Liver (tissue), 9 donors: ENCODE data around the gene BCAS4. TPM values are rescaled to one million over a fixed set of nuclear protein-coding genes. Genes with fewer than 3 reads are reported as not detected.

Experiments used
- DNase-seq: peaks from one replicate; pipeline ENCODE4 v3.0.0-alpha.2; 2017; ENCODE audit warnings: low spot score
- H3K27ac ChIP-seq, 2 donors: one replicate each; pipeline ENCODE4 v1.7.0; 2013; ENCODE audit warnings: inconsistent platforms in 2 of 2, low read length in 2 of 2, control low read depth in 1 of 2, low read depth in 1 of 2, mild to moderate bottlenecking in 1 of 2
- H3K27me3 ChIP-seq, 4 donors: one replicate each; pipeline versions ENCODE4 v1.6.1 to v1.7.0; 2013; ENCODE audit warnings: low read length in 3 of 4, inconsistent platforms in 1 of 4, mild to moderate bottlenecking in 1 of 4, moderate library complexity in 1 of 4; ENCODE audit not compliant: control insufficient read depth in 4 of 4, insufficient read depth in 4 of 4
- H3K36me3 ChIP-seq, 4 donors: one replicate each; pipeline versions ENCODE4 v1.6.1 to v1.7.0; 2013; ENCODE audit warnings: low read length in 3 of 4, mild to moderate bottlenecking in 3 of 4, low read depth in 1 of 4, moderate library complexity in 1 of 4; ENCODE audit not compliant: control insufficient read depth in 4 of 4, insufficient read depth in 3 of 4
- H3K4me1 ChIP-seq, 4 donors: one replicate each; pipeline versions ENCODE4 v1.6.1 to v1.7.0; 2013; ENCODE audit warnings: low read length in 3 of 4, mild to moderate bottlenecking in 3 of 4, moderate library complexity in 1 of 4; ENCODE audit not compliant: control insufficient read depth in 4 of 4, insufficient read depth in 4 of 4
- H3K4me3 ChIP-seq, 3 donors: one replicate each; pipeline versions ENCODE4 v1.6.1 to v1.7.0; 2013; ENCODE audit warnings: low read length in 3 of 3, control low read depth in 1 of 3, low read depth in 1 of 3, mild to moderate bottlenecking in 1 of 3
- H3K9ac ChIP-seq, 2 donors: one replicate each; pipeline ENCODE4 v1.7.0; 2013; ENCODE audit warnings: low read length in 2 of 2, mild to moderate bottlenecking in 2 of 2, moderate library complexity in 2 of 2, control low read depth in 1 of 2, low read depth in 1 of 2
- H3K9me3 ChIP-seq, 4 donors: one replicate each; pipeline versions ENCODE4 v1.6.1 to v1.7.0; 2013; ENCODE audit warnings: low read length in 3 of 4; ENCODE audit not compliant: control insufficient read depth in 4 of 4
- EGR1 ChIP-seq, 2 donors: IDR thresholded peaks; 2 replicates each; pipeline ENCODE4 v1.6.1; 2016 to 2018; ENCODE audit warnings: antibody characterized with exemption in 2 of 2, low read depth in 2 of 2
- FOXA1 ChIP-seq: IDR thresholded peaks from 2 replicates; pipeline ENCODE4 v1.6.1; 2016; ENCODE audit warnings: antibody characterized with exemption
- FOXA2 ChIP-seq: IDR thresholded peaks from 2 replicates; pipeline ENCODE4 v1.6.1; 2016; ENCODE audit warnings: antibody characterized with exemption
- GABPA ChIP-seq, 2 donors: IDR thresholded peaks in 1 of 2; conservative IDR thresholded peaks in 1 of 2; 2 replicates each; pipeline ENCODE4 v1.6.1; 2016; ENCODE audit warnings: antibody characterized with exemption in 2 of 2, mild to moderate bottlenecking in 1 of 2, moderate library complexity in 1 of 2
- HNF4A ChIP-seq, 2 donors: conservative IDR thresholded peaks; 2 replicates each; pipeline ENCODE4 v1.6.1; 2016; ENCODE audit warnings: antibody characterized with exemption in 2 of 2, mild to moderate bottlenecking in 2 of 2
- HNF4G ChIP-seq: IDR thresholded peaks from 2 replicates; pipeline ENCODE4 v1.6.1; 2016; ENCODE audit warnings: antibody characterized with exemption
- JUND ChIP-seq, 2 donors: IDR thresholded peaks; 2 replicates each; pipeline ENCODE4 v1.6.1; 2016; ENCODE audit warnings: antibody characterized with exemption in 2 of 2
- NR2F2 ChIP-seq: IDR thresholded peaks from 2 replicates; pipeline ENCODE4 v1.6.1; 2016; ENCODE audit warnings: antibody characterized with exemption
- RAD21 ChIP-seq, 2 donors: IDR thresholded peaks; 2 replicates each; pipeline ENCODE4 v1.6.1; 2016; ENCODE audit warnings: antibody characterized with exemption in 2 of 2, mild to moderate bottlenecking in 2 of 2
- RXRA ChIP-seq, 2 donors: IDR thresholded peaks; 2 replicates each; pipeline ENCODE4 v1.6.1; 2017 to 2018; ENCODE audit warnings: antibody characterized with exemption in 2 of 2, mild to moderate bottlenecking in 1 of 2
- SP1 ChIP-seq: IDR thresholded peaks from 2 replicates; pipeline ENCODE4 v1.6.1; 2018; ENCODE audit warnings: antibody characterized with exemption, mild to moderate bottlenecking
- YY1 ChIP-seq: IDR thresholded peaks from 2 replicates; pipeline ENCODE4 v1.6.1; 2016; ENCODE audit warnings: antibody characterized with exemption, mild to moderate bottlenecking
- WGBS: extraction: QIAGEN DNeasy Blood & Tissue Kit; methylation state at CpG from one replicate; pipeline ENCODE4 v1.1.7; 2013; 5-methylcytosine and 5-hydroxymethylcytosine counted together
- polyA plus RNA-seq, 2 donors: library from polyadenylated mRNA; stranded (reverse) in 1 of 2; unstranded in 1 of 2; fragments of 200-250 nt in 1 of 2; fragments of >200 nt in 1 of 2; fragmentation: Nextera tagmentation in 1 of 2; extraction: Ambion mirVana in 1 of 2; gene quantifications; one replicate each; pipeline versions ENCODE4 v1.2.1 to v1.2.3, GENCODE V29; 2013 to 2015
- total RNA-seq, 2 donors: library from RNA; depleted of rRNA; stranded (reverse); fragments of >200 nt; gene quantifications; one replicate each; pipeline ENCODE4 v1.2.3, GENCODE V29; 2014
- TF ChIP-seq, protein P1 (sequence below): IDR thresholded peaks from 2 replicates; pipeline ENCODE4 v1.6.1; 2016; ENCODE audit warnings: antibody characterized with exemption
- TF ChIP-seq, protein P2 (sequence below): fragments of 150-350 bp; IDR thresholded peaks from 2 replicates; pipeline ENCODE4 v1.5.1; 2017; ENCODE audit warnings: improper control_type of control experiment, low read depth, low read length; ENCODE audit not compliant: missing input control
- TF ChIP-seq, protein P3 (sequence below): IDR thresholded peaks from 2 replicates; pipeline ENCODE4 v1.6.1; 2016; ENCODE audit warnings: antibody characterized with exemption
- TF ChIP-seq, protein P4 (sequence below): IDR thresholded peaks from 2 replicates; pipeline ENCODE4 v1.6.1; 2016; ENCODE audit warnings: antibody characterized with exemption
- TF ChIP-seq, protein P5 (sequence below): IDR thresholded peaks from 2 replicates; pipeline ENCODE4 v1.6.1; 2016; ENCODE audit warnings: antibody characterized with exemption, mild to moderate bottlenecking
- donor health status: healthy.
- donor health status: healthy.
- donor health status: healthy.
- donor health status: healthy.
- donor health status: healthy.

The BCAS4 gene
- total and polyA plus RNA-seq, 4 donors = 0.25 to 0.50 (median 0.47) TPM

DNA sequence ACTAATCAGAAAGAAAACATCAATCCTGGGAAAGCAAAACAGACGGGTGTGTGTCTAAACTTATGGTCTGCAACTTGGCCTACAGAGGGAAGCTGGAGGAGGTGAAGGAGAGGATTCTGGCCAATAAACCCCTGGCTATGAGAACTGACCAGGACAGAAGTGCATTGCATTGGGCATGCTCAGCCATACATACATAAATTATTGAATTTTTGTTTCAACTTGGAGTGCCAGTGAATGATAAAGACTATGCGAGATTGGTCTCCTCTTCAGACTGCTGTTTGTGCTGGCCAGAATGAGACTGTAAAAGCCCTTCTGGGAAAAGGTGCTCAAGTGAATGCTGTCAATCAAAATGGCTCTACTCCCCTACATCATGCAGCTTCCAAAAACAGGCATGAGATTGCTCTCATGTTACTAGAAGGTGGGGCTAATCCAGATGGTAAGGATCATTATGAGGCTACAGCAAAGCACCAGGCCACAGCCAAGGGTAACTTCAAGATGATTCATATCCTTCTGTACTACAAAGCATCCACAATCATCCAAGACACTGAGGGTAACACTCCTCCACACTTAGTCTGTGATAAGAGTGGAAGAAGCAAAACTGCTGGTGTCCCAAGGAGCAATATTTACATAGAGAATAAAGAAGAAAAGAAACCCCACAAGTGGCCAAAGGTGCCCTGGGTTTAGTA is 119.0 kb downstream of the BCAS4 start:
- WGBS = 77% methylated on average over 2 of the region's 2 CpGs
- Histone ChIP-seq H3K27ac (no peak overlapping the region), H3K4me3 (no peak overlapping the region), H3K4me1 (peaks cover 3 to 25% (median 19%) of the 10 kb centered on the region in 4 donors), H3K9ac (no peak overlapping the region), H3K36me3 (no peaks in the 10 kb centered on the region), H3K9me3 (no peaks in the 10 kb centered on the region), H3K27me3 (no peaks in the 10 kb centered on the region)
- TF ChIP-seq, protein P1, sequence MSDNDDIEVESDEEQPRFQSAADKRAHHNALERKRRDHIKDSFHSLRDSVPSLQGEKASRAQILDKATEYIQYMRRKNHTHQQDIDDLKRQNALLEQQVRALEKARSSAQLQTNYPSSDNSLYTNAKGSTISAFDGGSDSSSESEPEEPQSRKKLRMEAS = no peak
- TF ChIP-seq, protein P2, sequence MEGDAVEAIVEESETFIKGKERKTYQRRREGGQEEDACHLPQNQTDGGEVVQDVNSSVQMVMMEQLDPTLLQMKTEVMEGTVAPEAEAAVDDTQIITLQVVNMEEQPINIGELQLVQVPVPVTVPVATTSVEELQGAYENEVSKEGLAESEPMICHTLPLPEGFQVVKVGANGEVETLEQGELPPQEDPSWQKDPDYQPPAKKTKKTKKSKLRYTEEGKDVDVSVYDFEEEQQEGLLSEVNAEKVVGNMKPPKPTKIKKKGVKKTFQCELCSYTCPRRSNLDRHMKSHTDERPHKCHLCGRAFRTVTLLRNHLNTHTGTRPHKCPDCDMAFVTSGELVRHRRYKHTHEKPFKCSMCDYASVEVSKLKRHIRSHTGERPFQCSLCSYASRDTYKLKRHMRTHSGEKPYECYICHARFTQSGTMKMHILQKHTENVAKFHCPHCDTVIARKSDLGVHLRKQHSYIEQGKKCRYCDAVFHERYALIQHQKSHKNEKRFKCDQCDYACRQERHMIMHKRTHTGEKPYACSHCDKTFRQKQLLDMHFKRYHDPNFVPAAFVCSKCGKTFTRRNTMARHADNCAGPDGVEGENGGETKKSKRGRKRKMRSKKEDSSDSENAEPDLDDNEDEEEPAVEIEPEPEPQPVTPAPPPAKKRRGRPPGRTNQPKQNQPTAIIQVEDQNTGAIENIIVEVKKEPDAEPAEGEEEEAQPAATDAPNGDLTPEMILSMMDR = no peak
- TF ChIP-seq NR2F2 (no peak), HNF4A (conservative IDR thresholded peaks at IDR 0.05) (no peak), FOXA2 (no peak), EGR1 (IDR thresholded peaks at IDR 0.05; ENCODE audit: low read depth in 2 of 2) (no peak), RAD21 (IDR thresholded peaks at IDR 0.05) (no peak), YY1 (no peak), RXRA (IDR thresholded peaks at IDR 0.05) (no peak), HNF4G (no peak), FOXA1 (no peak), GABPA (IDR thresholded peaks at IDR 0.05 in 1 of 2, conservative IDR thresholded peaks at IDR 0.05 in 1 of 2) (no peak), JUND (IDR thresholded peaks at IDR 0.05) (no peak), SP1 (no peak)
- TF ChIP-seq, protein P3, sequence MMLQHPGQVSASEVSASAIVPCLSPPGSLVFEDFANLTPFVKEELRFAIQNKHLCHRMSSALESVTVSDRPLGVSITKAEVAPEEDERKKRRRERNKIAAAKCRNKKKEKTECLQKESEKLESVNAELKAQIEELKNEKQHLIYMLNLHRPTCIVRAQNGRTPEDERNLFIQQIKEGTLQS = no peak
- TF ChIP-seq, protein P4, sequence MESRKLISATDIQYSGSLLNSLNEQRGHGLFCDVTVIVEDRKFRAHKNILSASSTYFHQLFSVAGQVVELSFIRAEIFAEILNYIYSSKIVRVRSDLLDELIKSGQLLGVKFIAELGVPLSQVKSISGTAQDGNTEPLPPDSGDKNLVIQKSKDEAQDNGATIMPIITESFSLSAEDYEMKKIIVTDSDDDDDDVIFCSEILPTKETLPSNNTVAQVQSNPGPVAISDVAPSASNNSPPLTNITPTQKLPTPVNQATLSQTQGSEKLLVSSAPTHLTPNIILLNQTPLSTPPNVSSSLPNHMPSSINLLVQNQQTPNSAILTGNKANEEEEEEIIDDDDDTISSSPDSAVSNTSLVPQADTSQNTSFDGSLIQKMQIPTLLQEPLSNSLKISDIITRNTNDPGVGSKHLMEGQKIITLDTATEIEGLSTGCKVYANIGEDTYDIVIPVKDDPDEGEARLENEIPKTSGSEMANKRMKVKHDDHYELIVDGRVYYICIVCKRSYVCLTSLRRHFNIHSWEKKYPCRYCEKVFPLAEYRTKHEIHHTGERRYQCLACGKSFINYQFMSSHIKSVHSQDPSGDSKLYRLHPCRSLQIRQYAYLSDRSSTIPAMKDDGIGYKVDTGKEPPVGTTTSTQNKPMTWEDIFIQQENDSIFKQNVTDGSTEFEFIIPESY = no peak
- TF ChIP-seq, protein P5, sequence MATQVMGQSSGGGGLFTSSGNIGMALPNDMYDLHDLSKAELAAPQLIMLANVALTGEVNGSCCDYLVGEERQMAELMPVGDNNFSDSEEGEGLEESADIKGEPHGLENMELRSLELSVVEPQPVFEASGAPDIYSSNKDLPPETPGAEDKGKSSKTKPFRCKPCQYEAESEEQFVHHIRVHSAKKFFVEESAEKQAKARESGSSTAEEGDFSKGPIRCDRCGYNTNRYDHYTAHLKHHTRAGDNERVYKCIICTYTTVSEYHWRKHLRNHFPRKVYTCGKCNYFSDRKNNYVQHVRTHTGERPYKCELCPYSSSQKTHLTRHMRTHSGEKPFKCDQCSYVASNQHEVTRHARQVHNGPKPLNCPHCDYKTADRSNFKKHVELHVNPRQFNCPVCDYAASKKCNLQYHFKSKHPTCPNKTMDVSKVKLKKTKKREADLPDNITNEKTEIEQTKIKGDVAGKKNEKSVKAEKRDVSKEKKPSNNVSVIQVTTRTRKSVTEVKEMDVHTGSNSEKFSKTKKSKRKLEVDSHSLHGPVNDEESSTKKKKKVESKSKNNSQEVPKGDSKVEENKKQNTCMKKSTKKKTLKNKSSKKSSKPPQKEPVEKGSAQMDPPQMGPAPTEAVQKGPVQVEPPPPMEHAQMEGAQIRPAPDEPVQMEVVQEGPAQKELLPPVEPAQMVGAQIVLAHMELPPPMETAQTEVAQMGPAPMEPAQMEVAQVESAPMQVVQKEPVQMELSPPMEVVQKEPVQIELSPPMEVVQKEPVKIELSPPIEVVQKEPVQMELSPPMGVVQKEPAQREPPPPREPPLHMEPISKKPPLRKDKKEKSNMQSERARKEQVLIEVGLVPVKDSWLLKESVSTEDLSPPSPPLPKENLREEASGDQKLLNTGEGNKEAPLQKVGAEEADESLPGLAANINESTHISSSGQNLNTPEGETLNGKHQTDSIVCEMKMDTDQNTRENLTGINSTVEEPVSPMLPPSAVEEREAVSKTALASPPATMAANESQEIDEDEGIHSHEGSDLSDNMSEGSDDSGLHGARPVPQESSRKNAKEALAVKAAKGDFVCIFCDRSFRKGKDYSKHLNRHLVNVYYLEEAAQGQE = no peak
- DNase-seq = no peak
